WTC11 (cell line): ENCODE data around the gene POPDC3. TPM values are rescaled to one million over a fixed set of nuclear protein-coding genes. Genes with fewer than 3 reads are reported as not detected.

Experiments used
- ATAC-seq: fragments of 200-7000 bp; cut with Tn5 transposase; 2 replicates; pipeline ENCODE4 v1.10.0; 2021; ENCODE audit warnings: mild to moderate bottlenecking, moderate library complexity
- CTCF ChIA-PET: fragments of 300-600 bp; sonication (Branson Sonifier 250); formaldehyde crosslinking; loops from one replicate; lab custom pipeline; 2021; ENCODE audit warnings: antibody characterized with exemption; lab: Charles Lee
- POLR2A ChIA-PET: fragments of 350-600 bp; sonication (Branson Sonifier 250); formaldehyde crosslinking; loops from one replicate; lab custom pipeline; 2021; ENCODE audit warnings: antibody characterized with exemption; lab: Charles Lee
- DNase-seq: peaks from one replicate; pipeline ENCODE4 v3.0.0; 2021; ENCODE audit warnings: low spot score
- H3K27ac Mint-ChIP-seq: 2 replicates; pipeline ENCODE4 v1.8.0; 2021; ENCODE audit warnings: mixed read lengths
- H3K27me3 Mint-ChIP-seq: 2 replicates; pipeline ENCODE4 v1.8.0; 2021; ENCODE audit warnings: low read depth, mild to moderate bottlenecking, moderate library complexity, mixed read lengths
- H3K36me3 Mint-ChIP-seq: 2 replicates; pipeline ENCODE4 v1.8.0; 2021; ENCODE audit warnings: mixed read lengths
- H3K4me1 Mint-ChIP-seq: 2 replicates; pipeline ENCODE4 v1.8.0; 2022; ENCODE audit warnings: mixed read lengths
- H3K4me3 Mint-ChIP-seq: 2 replicates; pipeline ENCODE4 v1.8.0; 2021; ENCODE audit warnings: mild to moderate bottlenecking, moderate library complexity, mixed read lengths
- H3K9me3 Mint-ChIP-seq: 2 replicates; pipeline ENCODE4 v1.8.0; 2021; ENCODE audit warnings: mixed read lengths
- CTCF ChIP-seq: fragments of 200-600 bp; IDR thresholded peaks from 2 replicates; pipeline ENCODE4 v1.8.0; 2022; ENCODE audit warnings: antibody characterized with exemption
- E2F5 ChIP-seq: sonication (generic); formaldehyde crosslinking; IDR thresholded peaks from 2 replicates; pipeline ENCODE4 v1.8.1; 2022; ENCODE audit warnings: mild to moderate bottlenecking, moderate library complexity, missing genetic modification reagents
- ERG ChIP-seq: fragments of 250-450 bp; sonication (Bioruptor Pico); IDR thresholded peaks from 2 replicates; pipeline ENCODE4 v1.8.0; 2021; ENCODE audit warnings: mild to moderate bottlenecking
- FOXJ3 ChIP-seq: sonication (generic); formaldehyde crosslinking; IDR thresholded peaks from 2 replicates; pipeline ENCODE4 v1.9.0; 2021; ENCODE audit warnings: missing genetic modification reagents, mild to moderate bottlenecking, borderline replicate concordance
- HMGA2 ChIP-seq: fragments of 250-450 bp; sonication (Bioruptor Pico); IDR thresholded peaks from 2 replicates; pipeline ENCODE4 v1.4.0; 2021; ENCODE audit warnings: mild to moderate bottlenecking, moderate library complexity
- IRF2 ChIP-seq: sonication (generic); formaldehyde crosslinking; IDR thresholded peaks from 2 replicates; pipeline ENCODE4 v1.8.0; 2022; ENCODE audit warnings: low read depth, missing genetic modification reagents, borderline replicate concordance
- JUN ChIP-seq: sonication (generic); formaldehyde crosslinking; IDR thresholded peaks from 2 replicates; pipeline ENCODE4 v1.8.0; 2023; ENCODE audit warnings: mild to moderate bottlenecking, missing genetic modification reagents
- MAX ChIP-seq: sonication (generic); formaldehyde crosslinking; IDR thresholded peaks from 2 replicates; pipeline ENCODE4 v1.8.0; 2022; ENCODE audit warnings: mild to moderate bottlenecking, missing genetic modification reagents
- MYBL2 ChIP-seq: sonication (generic); formaldehyde crosslinking; IDR thresholded peaks from 2 replicates; pipeline ENCODE4 v1.8.1; 2023; ENCODE audit warnings: mild to moderate bottlenecking, moderate library complexity, missing genetic modification reagents
- NFATC4 ChIP-seq: fragments of 250-450 bp; sonication (Bioruptor Pico); IDR thresholded peaks from 2 replicates; pipeline ENCODE4 v1.9.0; 2021; ENCODE audit warnings: mild to moderate bottlenecking
- OVOL2 ChIP-seq: fragments of 250-450 bp; sonication (Bioruptor Pico); IDR thresholded peaks from 2 replicates; pipeline ENCODE4 v1.9.0; 2021; ENCODE audit warnings: mild to moderate bottlenecking, borderline replicate concordance
- SMAD4 ChIP-seq: sonication (generic); formaldehyde crosslinking; IDR thresholded peaks from 2 replicates; pipeline ENCODE4 v1.8.0; 2022; ENCODE audit warnings: mild to moderate bottlenecking, missing genetic modification reagents
- SP1 ChIP-seq: sonication (generic); formaldehyde crosslinking; conservative IDR thresholded peaks from 2 replicates; pipeline ENCODE4 v1.8.1; 2022; ENCODE audit warnings: missing genetic modification reagents
- TCF7 ChIP-seq: sonication (generic); formaldehyde crosslinking; IDR thresholded peaks from 2 replicates; pipeline ENCODE4 v1.8.0; 2022; ENCODE audit warnings: mild to moderate bottlenecking, low read depth, missing genetic modification reagents, moderate library complexity
- TEAD1 ChIP-seq: sonication (generic); formaldehyde crosslinking; IDR thresholded peaks from 2 replicates; pipeline ENCODE4 v1.8.0; 2022; ENCODE audit warnings: mild to moderate bottlenecking, missing genetic modification reagents
- ZNF121 ChIP-seq: sonication (generic); formaldehyde crosslinking; IDR thresholded peaks from 2 replicates; pipeline ENCODE4 v1.8.0; 2023; ENCODE audit warnings: missing genetic modification reagents
- ZNF219 ChIP-seq: sonication (generic); formaldehyde crosslinking; IDR thresholded peaks from 2 replicates; pipeline ENCODE4 v1.8.0; 2023; ENCODE audit warnings: missing genetic modification reagents, mild to moderate bottlenecking, borderline replicate concordance
- ZNF423 ChIP-seq: fragments of 250-450 bp; sonication (Bioruptor Pico); IDR thresholded peaks from 2 replicates; pipeline ENCODE4 v2.1.2; 2022; ENCODE audit warnings: mild to moderate bottlenecking, moderate library complexity
- ZNF671 ChIP-seq: fragments of 250-450 bp; sonication (Bioruptor Pico); IDR thresholded peaks from 2 replicates; pipeline ENCODE4 v1.8.0; 2021; ENCODE audit warnings: mild to moderate bottlenecking
- ZSCAN18 ChIP-seq: fragments of 250-450 bp; sonication (Bioruptor Pico); IDR thresholded peaks from 2 replicates; pipeline ENCODE4 v2.1.2; 2022; ENCODE audit warnings: mild to moderate bottlenecking, moderate library complexity
- total RNA-seq: library from RNA; stranded (reverse); gene quantifications from 3 replicates; pipeline ENCODE4 v1.2.3, GENCODE V29; 2021
- TF ChIP-seq, protein P1 (sequence below): sonication (generic); formaldehyde crosslinking; IDR thresholded peaks from 2 replicates; pipeline ENCODE4 v1.8.0; 2022; ENCODE audit warnings: mild to moderate bottlenecking, missing genetic modification reagents
- TF ChIP-seq, protein P2 (sequence below): sonication (generic); formaldehyde crosslinking; IDR thresholded peaks from 2 replicates; pipeline ENCODE4 v1.8.0; 2023; ENCODE audit warnings: mild to moderate bottlenecking, missing genetic modification reagents
- TF ChIP-seq, protein P3 (sequence below): sonication (generic); formaldehyde crosslinking; IDR thresholded peaks from 2 replicates; pipeline ENCODE4 v1.8.1; 2022; ENCODE audit warnings: missing genetic modification reagents, borderline replicate concordance

Gene POPDC3
- total RNA-seq, 1 experiment from 2014 or later, result 2.7 TPM

DNA sequence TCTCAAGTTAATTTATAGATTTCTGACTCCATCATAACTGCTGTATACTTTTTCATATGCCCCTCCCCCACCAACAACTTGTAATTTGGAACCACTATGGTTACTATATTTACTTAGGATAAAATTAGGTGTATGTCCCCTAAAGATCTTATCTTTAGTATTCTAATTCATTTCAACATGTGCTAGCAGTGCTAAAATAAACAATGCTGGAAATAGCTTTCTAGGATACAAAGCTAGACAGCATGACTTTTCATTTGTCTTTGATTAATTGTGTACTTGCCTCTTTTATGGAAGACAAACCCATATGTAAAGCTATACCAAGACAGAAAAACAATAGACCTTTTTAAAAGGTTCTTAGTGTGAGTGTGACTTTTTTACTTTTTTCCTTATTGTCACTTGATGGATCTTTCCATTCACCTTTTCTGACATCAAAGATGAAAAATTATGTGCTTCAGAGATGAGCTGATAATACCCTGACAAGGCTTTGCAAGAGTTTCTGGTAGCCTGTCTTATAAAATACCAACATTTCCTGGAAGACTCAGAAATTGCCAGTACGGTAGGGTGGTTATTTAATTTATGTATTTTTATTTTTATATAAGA is 31.2 kb upstream of the POPDC3 start:
- ATAC-seq (no peak), DNase-seq (no peak)
- H3K4me3 Mint-ChIP-seq, result no peak overlapping the region
- TF ChIP-seq ZNF671 (CRISPR knock-in tag) (no peak), MAX (CRISPR knock-in tag) (no peak), TEAD1 (no peak), TCF7 (no peak), ERG (no peak), ZNF121 (no peak), ZNF219 (CRISPR knock-in tag) (no peak), OVOL2 (CRISPR knock-in tag) (no peak), IRF2 (CRISPR knock-in tag) (no peak), SP1 (CRISPR knock-in tag) (no peak), ZSCAN18 (CRISPR knock-in tag) (no peak), CTCF (no peak), JUN (CRISPR knock-in tag) (no peak)
- TF ChIP-seq, protein P1, sequence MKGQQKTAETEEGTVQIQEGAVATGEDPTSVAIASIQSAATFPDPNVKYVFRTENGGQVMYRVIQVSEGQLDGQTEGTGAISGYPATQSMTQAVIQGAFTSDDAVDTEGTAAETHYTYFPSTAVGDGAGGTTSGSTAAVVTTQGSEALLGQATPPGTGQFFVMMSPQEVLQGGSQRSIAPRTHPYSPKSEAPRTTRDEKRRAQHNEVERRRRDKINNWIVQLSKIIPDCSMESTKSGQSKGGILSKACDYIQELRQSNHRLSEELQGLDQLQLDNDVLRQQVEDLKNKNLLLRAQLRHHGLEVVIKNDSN (CRISPR knock-in tag), result no peak
- TF ChIP-seq, protein P2, sequence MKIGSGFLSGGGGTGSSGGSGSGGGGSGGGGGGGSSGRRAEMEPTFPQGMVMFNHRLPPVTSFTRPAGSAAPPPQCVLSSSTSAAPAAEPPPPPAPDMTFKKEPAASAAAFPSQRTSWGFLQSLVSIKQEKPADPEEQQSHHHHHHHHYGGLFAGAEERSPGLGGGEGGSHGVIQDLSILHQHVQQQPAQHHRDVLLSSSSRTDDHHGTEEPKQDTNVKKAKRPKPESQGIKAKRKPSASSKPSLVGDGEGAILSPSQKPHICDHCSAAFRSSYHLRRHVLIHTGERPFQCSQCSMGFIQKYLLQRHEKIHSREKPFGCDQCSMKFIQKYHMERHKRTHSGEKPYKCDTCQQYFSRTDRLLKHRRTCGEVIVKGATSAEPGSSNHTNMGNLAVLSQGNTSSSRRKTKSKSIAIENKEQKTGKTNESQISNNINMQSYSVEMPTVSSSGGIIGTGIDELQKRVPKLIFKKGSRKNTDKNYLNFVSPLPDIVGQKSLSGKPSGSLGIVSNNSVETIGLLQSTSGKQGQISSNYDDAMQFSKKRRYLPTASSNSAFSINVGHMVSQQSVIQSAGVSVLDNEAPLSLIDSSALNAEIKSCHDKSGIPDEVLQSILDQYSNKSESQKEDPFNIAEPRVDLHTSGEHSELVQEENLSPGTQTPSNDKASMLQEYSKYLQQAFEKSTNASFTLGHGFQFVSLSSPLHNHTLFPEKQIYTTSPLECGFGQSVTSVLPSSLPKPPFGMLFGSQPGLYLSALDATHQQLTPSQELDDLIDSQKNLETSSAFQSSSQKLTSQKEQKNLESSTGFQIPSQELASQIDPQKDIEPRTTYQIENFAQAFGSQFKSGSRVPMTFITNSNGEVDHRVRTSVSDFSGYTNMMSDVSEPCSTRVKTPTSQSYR (CRISPR knock-in tag), result no peak
- TF ChIP-seq, all 79 proteins: peak for 0
- POLR2A ChIA-PET, result interaction anchor here (0.7 kb wide), 1 partner anchor 220 kb away, joined by 3 read pairs; no protein-coding TSS in a partner anchor
- Mint-ChIP-seq H3K27ac (no peak overlapping the region), H3K36me3 (no peaks in the 10 kb centered on the region), H3K9me3 (no peaks in the 10 kb centered on the region), H3K4me1 (peaks cover 3% of the 10 kb centered on the region; the same call in 1 of the 2 replicates), H3K27me3 (no peaks in the 10 kb centered on the region)
- CTCF ChIA-PET, result interaction anchor here (1.1 kb wide), 1 partner anchor 100 kb away, joined by 3 read pairs; no protein-coding TSS in a partner anchor

GRCh38 chr6:105209950-105210706 is 30.3 kb upstream of the POPDC3 start:
- Mint-ChIP-seq H3K36me3 (no peaks in the 10 kb centered on the region), H3K9me3 (no peaks in the 10 kb centered on the region), H3K27me3 (no peaks in the 10 kb centered on the region), H3K4me1 (peaks cover 3% of the 10 kb centered on the region; the same call in 1 of the 2 replicates), H3K4me3 (no peak overlapping the region), H3K27ac (no peak overlapping the region)
- no peak for ATAC-seq
- CTCF ChIA-PET, result interaction anchor here (1.1 kb wide), 1 partner anchor 99 kb away, joined by 3 read pairs; no protein-coding TSS in a partner anchor
- no peak for DNase-seq
- POLR2A ChIA-PET, result interaction anchor here (0.6 kb wide), 1 partner anchor 27 kb away, joined by 4 read pairs; no protein-coding TSS in a partner anchor
- TF ChIP-seq SMAD4 (CRISPR knock-in tag), result no peak
- no peak for TF ChIP-seq NFATC4 (CRISPR knock-in tag)
- no peak for TF ChIP-seq HMGA2 (CRISPR knock-in tag)
- TF ChIP-seq, protein P3, sequence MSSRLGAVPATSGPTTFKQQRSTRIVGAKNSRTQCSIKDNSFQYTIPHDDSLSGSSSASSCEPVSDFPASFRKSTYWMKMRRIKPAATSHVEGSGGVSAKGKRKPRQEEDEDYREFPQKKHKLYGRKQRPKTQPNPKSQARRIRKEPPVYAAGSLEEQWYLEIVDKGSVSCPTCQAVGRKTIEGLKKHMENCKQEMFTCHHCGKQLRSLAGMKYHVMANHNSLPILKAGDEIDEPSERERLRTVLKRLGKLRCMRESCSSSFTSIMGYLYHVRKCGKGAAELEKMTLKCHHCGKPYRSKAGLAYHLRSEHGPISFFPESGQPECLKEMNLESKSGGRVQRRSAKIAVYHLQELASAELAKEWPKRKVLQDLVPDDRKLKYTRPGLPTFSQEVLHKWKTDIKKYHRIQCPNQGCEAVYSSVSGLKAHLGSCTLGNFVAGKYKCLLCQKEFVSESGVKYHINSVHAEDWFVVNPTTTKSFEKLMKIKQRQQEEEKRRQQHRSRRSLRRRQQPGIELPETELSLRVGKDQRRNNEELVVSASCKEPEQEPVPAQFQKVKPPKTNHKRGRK, result no peak
- TF ChIP-seq FOXJ3 (CRISPR knock-in tag), result no peak
- TF ChIP-seq E2F5 (CRISPR knock-in tag), result no peak
- TF ChIP-seq MYBL2 (CRISPR knock-in tag), result no peak
- no peak for TF ChIP-seq ZNF423 (CRISPR knock-in tag)
